GOT3 (cell line): ENCODE results near the gene RPL6.
"Not testable (repeated sequence)": the region's sequence is repeated elsewhere in the genome, so short reads cannot be mapped to it uniquely, and the experiment has no call there.

Source experiments
- DNase-seq: peaks from one replicate; lab custom pipeline; 2025; ENCODE audit warnings: mixed read lengths; lab: John Stamatoyannopoulos, UW

The RPL6 gene

GRCh38 chr12:112419297-112420133, 10.1 kb upstream of the RPL6 start:
- DNase-seq = peak; percentile 36

DNA sequence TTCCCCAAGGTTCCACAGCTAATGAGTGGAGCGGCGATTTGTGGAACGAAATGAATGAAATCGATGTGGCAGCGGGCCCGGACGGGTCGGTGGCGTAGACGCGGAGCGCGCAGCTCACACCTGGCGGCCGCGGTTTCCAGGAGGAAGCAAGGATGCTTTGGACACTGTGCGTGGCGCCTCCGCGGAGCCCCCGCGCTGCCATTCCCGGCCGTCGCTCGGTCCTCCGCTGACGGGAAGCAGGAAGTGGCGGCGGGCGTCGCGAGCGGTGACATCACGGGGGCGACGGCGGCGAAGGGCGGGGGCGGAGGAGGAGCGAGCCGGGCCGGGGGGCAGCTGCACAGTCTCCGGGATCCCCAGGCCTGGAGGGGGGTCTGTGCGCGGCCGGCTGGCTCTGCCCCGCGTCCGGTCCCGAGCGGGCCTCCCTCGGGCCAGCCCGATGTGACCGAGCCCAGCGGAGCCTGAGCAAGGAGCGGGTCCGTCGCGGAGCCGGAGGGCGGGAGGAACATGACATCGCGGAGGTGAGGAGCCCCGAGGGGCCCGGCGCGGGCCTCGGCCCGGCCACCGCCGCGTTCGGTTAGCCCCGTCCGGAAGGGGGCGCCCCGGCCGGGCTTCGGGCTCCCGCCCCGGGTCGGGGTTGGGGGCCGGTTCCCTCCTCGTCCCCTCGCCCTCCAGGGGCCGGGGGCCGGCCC, 9.3 kb upstream of the RPL6 start, which contains the start of gene PTPN11:
Gene PTPN11 (plus strand): TSS at position 340 of the 689 bp plus-strand sequence. CDS start 165 bp downstream, at position 505.
- peak; percentile 64 for DNase-seq

DNA sequence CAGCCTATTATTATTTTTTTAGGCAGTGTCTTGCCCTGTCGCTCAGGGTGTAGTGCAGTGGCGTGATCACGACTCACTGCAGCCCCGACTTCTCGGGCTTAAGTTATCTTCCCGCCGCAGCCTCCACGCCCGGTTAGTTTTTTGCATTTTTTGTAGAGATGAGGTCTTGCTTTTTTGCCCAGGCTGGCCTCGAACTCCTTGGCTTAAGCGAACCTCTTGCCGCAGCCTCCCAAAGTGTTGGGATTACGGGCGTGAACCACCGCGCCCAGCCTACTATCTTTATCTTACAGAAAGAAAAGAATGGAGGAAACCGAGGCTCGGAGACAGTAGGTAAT, 8.8 kb upstream of the RPL6 start:
- no peak for DNase-seq

GRCh38 chr12:112415457-112415856, 6.1 kb upstream of the RPL6 start:
- not testable (repeated sequence) for DNase-seq

DNA sequence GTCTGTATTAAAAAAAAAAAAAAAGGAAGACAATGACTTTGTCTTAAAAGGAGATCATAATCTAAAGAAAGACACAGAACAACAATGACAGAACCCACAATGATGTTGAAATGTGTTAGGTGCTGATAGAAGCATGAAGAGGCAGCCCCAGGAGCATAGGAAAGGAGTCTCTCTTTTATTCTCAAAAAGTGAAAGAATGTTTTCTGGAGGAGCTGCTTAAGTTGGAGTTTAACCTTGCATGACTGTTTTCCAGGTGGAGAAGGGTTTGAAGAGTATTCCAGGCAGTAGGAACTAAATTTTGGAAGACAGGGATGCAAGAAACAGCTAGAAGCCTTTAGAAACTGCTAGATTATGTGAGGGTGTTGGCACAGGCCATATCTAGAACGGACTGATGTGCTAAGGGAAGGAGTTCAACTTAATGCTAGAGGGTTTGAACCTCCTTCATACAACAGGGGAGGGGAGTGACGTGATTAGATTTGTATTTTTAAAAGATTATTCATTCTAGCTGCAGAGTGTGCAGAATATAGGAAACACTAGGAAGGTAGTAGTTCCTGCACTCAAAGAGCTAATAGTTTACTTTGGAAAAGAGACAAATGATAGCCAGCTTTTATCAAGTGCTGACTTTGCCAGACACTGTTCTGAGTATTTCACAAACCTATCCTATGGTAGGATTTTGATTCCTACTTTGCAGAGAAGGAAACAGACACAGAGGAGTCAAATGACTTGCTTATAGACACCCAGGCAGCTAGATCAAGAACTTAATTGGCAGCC, 4.6 kb upstream of the RPL6 start:
- DNase-seq = no peak

GRCh38 chr12:112409906-112410244, 470 bp upstream of the RPL6 start:
- no peak for DNase-seq

DNA sequence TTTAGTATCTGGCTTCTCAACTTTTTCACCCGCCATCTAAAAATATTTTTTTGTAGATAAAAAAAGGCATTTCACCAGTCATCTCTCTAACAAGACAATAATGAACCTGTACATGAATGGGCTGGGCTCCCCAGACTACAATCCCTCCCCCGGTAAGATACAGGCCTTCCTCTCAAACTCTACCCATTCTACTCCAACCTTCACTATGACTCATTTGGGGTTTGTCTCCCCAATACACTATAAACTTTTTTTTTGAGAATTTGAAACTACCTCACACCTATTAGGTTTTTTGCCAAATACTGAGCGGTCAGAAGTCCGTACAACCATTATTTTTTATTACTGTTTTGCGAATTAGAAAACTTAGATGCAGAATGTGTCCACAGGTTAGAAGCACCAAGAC, 784 bp downstream of the RPL6 start:
- no peak for DNase-seq

DNA sequence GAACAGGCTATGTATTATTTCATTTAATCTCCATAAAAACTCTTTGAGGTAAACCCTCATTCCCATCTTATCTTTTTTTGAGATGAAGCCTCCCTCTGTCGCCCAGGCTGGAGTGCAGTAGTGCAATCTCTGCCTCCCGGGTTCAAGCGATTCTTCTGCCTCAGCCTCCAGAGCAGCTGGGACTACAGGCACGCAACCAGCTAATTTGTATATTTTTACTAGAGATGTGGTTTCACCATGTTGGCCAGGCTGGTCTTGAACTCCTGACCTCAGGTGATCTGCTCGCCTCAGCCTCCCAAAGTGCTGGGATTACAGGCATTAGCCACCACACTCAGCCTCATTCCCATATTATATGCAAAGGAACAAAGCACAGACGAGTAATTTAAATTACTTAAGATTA, 1.7 kb downstream of the RPL6 start:
- DNase-seq = not testable (repeated sequence)

- DNase-seq = no peak
These were observed 2.6 kb downstream of the RPL6 start for GRCh38 chr12:112406519-112407488.

DNA sequence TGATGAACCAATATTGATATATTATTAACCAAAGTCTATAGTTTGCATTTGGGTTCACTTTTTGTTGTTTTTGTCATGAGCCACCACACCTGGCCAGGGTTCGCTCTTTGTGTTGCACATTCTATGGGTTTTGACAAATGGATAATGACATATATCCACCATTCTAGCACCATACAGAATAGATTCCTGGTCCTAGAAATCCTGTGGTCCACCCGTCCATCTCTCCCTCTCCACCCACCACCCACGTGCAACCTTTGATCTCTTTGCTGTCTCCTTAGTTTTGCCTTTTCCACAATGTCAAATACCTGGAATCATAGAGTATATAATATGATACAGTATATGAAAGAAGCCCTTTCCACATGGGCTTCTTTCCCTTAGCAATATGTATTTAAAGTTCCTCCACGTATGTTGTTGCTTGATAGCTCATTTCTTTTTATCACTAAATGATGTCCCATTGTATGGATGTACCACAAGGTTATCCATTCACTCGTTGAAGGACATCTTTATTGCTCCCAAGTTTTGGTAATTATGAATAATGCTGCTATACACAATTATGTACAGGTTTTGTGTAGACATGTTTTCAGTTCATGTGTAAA, 7.4 kb downstream of the RPL6 start:
- DNase-seq = no peak

DNA sequence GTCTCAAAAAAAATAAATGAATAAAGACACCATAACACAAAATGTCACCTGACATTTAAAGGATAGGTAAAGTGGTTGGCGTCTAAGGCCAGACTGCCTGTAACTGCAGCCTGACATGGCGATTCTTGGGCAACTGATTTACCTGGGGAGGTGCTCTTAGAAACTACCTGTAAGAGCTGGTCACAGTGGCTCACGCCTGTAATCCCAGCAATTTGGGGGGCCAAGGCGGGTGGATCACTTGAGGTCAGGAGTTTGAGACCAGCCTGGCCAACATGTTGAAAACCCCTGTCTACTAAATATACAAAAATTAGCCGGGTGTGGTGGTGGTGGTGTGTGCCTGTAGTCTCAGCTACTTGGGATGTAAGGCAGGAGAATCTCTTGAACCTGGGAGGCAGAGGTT, 8.4 kb downstream of the RPL6 start:
- no peak for DNase-seq

GRCh38 chr12:112393328-112393727, 16.1 kb downstream of the RPL6 start:
- DNase-seq = no peak

DNA sequence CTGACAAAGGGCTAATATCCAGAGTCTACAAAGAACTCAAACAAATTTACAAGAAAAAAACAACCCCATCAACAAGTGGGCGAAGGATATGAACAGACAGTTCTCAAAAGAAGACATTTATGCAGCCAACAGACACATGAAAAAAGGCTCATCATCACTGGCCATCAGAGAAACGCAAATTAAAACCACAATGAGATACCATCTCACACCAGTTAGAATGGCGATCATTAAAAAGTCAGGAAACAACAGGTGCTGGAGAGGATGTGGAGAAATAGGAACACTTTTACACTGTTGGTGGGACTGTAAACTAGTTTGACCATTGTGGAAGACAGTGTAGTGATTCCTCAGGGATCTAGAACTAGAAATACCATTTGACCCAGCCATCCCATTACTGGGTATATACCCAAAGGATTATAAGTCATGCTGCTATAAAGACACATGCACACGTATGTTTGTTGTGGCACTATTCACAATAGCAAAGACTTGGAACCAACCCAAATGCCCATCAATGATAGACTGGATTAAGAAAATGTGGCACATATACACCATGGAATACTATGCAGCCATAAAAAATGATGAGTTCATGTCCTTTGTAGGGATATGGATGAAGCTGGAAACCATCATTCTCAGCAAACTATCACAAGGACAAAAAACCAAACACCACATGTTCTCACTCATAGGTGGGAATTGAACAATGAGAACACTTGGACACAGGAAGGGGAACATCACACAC, 19.3 kb downstream of the RPL6 start:
- not testable (repeated sequence) for DNase-seq

DNA sequence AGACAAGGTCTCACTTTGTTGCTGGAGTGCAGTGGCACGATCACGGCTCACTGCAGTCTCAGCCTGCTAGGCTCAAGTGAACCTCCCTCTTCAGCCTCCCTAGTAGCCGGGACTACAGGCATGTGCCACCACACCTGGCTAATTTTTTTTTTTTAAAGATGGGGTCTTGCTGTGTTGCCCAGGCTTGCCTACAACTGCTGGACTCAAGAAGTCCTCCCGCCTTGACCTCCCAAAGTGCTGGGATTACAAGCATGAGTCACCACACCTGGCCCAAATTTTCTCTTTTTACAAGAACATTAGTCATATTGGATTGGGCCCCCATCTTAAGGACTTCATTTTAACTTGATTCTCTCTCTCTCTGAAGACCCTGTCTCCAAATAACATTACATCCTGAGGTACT, 20.2 kb downstream of the RPL6 start:
- no peak for DNase-seq

DNA sequence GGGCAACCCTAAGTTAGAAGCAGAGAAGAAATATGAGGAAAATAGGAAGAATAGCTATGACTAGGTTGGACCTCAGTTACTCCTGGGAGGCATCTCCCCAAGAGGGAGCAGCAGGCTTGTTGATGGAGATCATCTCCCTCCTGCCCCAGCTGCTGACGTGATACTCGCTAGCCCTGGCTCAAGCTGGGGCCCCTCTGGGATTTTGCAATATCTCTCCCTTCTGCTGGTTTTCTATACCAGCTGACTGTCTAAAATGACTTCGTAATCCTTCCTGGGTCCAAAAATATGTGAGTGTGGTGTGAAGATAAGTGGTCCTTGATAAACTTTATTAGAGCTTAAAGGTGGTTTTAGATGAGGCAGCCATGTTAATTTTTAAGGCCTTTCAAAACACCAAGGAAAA, 22.7 kb downstream of the RPL6 start:
- no peak for DNase-seq

GRCh38 chr12:112382866-112383265, 26.5 kb downstream of the RPL6 start:
- DNase-seq = no peak

DNA sequence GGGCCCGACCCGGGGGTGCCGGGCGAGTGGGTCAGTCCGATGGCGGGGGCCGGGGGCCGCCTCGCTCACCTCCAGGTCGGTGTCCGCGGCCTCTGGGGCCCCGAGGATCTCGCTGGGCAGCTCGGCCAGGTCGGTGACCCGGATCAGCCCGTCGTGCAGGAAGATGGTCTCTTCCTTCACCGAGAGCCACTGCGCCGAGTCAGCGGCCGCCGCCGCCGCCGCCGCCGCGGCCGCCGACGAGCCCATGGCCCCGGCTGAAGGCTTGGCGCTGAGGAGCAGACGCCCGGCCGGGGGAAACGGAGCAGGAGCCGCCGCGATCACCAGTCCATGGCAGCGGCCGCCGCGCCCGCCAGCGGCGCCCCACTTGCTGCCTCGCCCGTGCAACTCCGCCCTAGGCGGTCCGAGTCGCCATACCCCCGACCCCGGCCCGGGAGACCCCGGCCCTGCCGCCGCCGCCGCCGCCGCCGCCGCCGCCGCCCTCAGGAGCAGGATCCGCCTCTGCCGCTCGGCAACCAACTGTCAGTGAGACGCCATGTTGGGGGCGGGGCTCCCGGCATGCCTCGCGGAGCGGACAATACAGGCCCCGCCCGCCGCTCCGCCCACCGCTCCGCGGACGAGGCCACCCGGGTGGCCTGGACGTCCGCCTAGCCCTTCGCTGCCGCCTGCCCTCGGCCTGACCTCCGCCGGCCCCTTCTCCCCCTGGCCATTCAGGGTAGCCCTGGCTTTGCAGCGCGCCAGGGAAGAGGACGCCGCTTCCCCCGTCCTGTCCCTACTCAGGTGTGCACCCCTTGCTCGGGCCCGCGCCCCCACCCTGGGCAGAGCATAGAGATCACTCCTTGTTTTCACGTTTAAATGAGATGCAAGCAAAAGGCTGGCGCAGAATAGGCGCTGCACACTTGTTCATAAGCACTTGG, 27.3 kb downstream of the RPL6 start, which contains the start of gene HECTD4:
Gene HECTD4 (minus strand): TSS at position 549 of the 914 bp plus-strand sequence. CDS start 303 bp downstream, at position 246.
- peak; percentile 60 for DNase-seq

DNA sequence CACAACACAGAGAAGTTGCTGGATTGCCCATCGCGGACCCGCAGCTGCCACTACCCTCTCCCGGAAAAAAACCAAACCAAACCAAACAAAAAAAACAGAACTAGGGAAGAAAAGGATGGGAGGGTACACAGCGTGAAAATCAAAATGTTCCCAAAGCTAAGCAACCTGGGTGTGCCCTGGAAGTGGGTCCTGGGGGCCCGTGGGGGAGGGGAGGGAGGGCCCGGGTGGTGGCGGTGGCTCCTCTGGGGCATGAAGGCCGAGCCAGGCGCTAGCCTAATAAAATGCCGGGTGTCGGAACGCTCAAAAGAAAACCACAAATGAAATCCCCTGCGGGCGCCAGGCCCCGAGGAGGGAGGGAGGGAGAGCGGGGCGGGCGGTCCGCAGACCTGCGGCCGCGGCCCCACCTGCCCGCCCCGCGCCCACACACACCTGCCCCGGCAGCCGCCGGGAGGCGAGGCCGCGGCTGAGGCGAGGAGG, 28.0 kb downstream of the RPL6 start:
- DNase-seq = no peak
